ENCODE data around the gene RCN1.
A peak's percentile ranks its signal among the peaks of the same experiment; 100 is the strongest.

The RCN1 gene

DNA sequence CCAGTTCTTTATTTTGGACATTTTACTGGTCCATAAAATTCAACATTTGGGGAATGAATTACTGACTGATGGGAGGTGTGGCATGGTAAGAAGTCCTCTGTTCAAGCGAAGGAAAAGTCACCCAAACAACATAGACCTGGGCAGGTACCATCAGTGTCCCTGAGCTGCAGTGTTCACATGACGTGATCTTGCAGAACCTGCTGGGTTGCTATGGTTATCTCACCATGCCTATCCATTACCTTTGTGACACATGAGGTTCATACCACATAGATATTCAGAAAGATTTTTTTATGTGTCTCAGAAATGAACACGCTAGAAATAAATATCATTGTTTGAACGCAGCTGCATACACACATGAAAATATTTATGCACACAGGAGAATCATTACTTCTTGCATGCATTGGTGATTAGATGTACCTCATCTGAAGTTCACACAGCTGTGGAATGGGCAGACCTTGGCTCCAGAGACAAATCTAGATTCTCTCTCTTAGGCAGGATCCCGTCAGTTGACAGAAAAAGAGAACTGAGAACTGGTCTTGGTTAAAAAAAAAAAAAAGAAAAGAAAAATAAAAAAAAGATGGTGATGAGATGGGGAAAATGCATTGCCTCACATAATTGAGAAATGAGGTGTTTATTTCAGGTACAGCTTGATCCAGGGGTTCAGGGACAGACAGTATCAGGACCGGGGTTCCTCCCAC lies 21.4 kb upstream of the RCN1 start:
- H3K4me1 ChIP-seq (ENCODE audit: control insufficient read depth, insufficient read depth, low read length) = 0 out of 2 replicates have a peak, but pooled peaks cover 5% of the 10 kb centered on the region
- H3K27ac ChIP-seq (ENCODE audit: extremely low read depth, low read depth, low read length) = no peak overlapping the region
- H3K9me3 ChIP-seq (ENCODE audit: control insufficient read depth, insufficient read depth, low read depth, low read length) = no peaks in the 10 kb centered on the region
- H3K36me3 ChIP-seq (ENCODE audit: control insufficient read depth in 2 of 2, insufficient read depth in 1 of 2, low read length in 2 of 2) = no peaks in the 10 kb centered on the region
- ChIA-PET CTCF (interaction anchor here (0.6 to 5.5 kb wide), 6 partner anchors 13 to 1108 kb away, joined by 3 to 35 read pairs (median 4); no protein-coding TSS in a partner anchor), POLR2A (no interaction called here)
- no peak overlapping the region for H3K4me3 ChIP-seq (ENCODE audit: low read depth, low read length)
- TF ChIP-seq ZXDB (tag by site-specific recombination; IDR thresholded peaks at IDR 0.05) (no peak), HOXD13 (CRISPR knock-in tag; IDR thresholded peaks at IDR 0.05; ENCODE audit: borderline replicate concordance) (no peak), ZNF830 (tag by site-specific recombination; IDR thresholded peaks at IDR 0.05; ENCODE audit: low read depth) (no peak), BCL11A (tag by site-specific recombination; IDR thresholded peaks at IDR 0.05; ENCODE audit: low read depth) (no peak), ZSCAN30 (tag by site-specific recombination; IDR thresholded peaks at IDR 0.05) (no peak), ZNF596 (tag by site-specific recombination; IDR thresholded peaks at IDR 0.05) (no peak), ZNF555 (tag by site-specific recombination; conservative IDR thresholded peaks at IDR 0.05) (no peak), ZEB2 (tag by site-specific recombination; IDR thresholded peaks at IDR 0.05) (no peak), ZNF175 (tag by site-specific recombination; IDR thresholded peaks at IDR 0.05) (no peak), KLF7 (tag by site-specific recombination; IDR thresholded peaks at IDR 0.05; ENCODE audit: borderline replicate concordance) (no peak), ZNF548 (tag by site-specific recombination; IDR thresholded peaks at IDR 0.05) (no peak), WT1 (tag by site-specific recombination; IDR thresholded peaks at IDR 0.05) (no peak), ZNF214 (tag by site-specific recombination; IDR thresholded peaks at IDR 0.05; ENCODE audit: borderline replicate concordance) (no peak), ZNF223 (tag by site-specific recombination; IDR thresholded peaks at IDR 0.05) (no peak), ZNF324 (tag by site-specific recombination; IDR thresholded peaks at IDR 0.05) (no peak)
- TF ChIP-seq, protein P1, sequence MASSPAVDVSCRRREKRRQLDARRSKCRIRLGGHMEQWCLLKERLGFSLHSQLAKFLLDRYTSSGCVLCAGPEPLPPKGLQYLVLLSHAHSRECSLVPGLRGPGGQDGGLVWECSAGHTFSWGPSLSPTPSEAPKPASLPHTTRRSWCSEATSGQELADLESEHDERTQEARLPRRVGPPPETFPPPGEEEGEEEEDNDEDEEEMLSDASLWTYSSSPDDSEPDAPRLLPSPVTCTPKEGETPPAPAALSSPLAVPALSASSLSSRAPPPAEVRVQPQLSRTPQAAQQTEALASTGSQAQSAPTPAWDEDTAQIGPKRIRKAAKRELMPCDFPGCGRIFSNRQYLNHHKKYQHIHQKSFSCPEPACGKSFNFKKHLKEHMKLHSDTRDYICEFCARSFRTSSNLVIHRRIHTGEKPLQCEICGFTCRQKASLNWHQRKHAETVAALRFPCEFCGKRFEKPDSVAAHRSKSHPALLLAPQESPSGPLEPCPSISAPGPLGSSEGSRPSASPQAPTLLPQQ (tag by site-specific recombination; IDR thresholded peaks at IDR 0.05) = no peak

DNA sequence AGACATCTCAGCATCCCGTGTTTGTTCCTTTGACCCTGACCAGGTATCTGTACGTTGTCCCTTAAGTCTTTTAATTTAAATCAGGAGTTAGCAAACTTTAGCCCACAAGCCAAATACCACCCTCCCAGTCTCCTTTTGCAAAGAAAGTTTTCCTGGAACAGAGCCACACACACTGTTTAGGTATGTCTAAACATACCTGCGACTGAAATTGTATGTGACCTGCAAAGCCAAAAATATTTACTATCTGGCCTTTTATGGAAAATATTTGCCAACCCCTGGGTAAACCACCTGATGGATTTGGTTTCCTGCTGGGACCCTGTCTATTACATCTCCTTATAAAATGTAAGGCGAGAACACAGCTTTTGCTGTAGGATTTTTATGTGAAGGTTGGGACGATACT lies 20.2 kb upstream of the RCN1 start:
- Histone ChIP-seq H3K9me3 (ENCODE audit: control insufficient read depth, insufficient read depth, low read depth, low read length) (no peaks in the 10 kb centered on the region), H3K36me3 (ENCODE audit: control insufficient read depth in 2 of 2, insufficient read depth in 1 of 2, low read length in 2 of 2) (no peaks in the 10 kb centered on the region), H3K4me3 (ENCODE audit: low read depth, low read length) (no peak overlapping the region), H3K27ac (ENCODE audit: extremely low read depth, low read depth, low read length) (no peak overlapping the region), H3K4me1 (ENCODE audit: control insufficient read depth, insufficient read depth, low read length) (0 out of 2 replicates have a peak, but pooled peaks cover 5% of the 10 kb centered on the region)
- ChIA-PET POLR2A (no interaction called here), CTCF (interaction anchor here (1.5 to 5.5 kb wide), 3 partner anchors 18 to 106 kb away, joined by 4 to 35 read pairs (median 6); no protein-coding TSS in a partner anchor)
- TF ChIP-seq ZSCAN23 (tag by site-specific recombination; IDR thresholded peaks at IDR 0.05) (no peak), ZNF747 (tag by site-specific recombination; IDR thresholded peaks at IDR 0.05) (no peak), SCRT2 (tag by site-specific recombination; IDR thresholded peaks at IDR 0.05) (0 out of 2 replicates have a peak, but pooled peaks have one; percentile 21), ZNF140 (tag by site-specific recombination; IDR thresholded peaks at IDR 0.05) (no peak)
- TF ChIP-seq, protein P2, sequence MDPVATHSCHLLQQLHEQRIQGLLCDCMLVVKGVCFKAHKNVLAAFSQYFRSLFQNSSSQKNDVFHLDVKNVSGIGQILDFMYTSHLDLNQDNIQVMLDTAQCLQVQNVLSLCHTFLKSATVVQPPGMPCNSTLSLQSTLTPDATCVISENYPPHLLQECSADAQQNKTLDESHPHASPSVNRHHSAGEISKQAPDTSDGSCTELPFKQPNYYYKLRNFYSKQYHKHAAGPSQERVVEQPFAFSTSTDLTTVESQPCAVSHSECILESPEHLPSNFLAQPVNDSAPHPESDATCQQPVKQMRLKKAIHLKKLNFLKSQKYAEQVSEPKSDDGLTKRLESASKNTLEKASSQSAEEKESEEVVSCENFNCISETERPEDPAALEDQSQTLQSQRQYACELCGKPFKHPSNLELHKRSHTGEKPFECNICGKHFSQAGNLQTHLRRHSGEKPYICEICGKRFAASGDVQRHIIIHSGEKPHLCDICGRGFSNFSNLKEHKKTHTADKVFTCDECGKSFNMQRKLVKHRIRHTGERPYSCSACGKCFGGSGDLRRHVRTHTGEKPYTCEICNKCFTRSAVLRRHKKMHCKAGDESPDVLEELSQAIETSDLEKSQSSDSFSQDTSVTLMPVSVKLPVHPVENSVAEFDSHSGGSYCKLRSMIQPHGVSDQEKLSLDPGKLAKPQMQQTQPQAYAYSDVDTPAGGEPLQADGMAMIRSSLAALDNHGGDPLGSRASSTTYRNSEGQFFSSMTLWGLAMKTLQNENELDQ (tag by site-specific recombination; IDR thresholded peaks at IDR 0.05; ENCODE audit: low read depth) = peak; percentile 76; the same call in 1 of the 2 replicates
